ENCODE measurements around the gene ARHGAP15.

GRCh38 chr2:143564419-143564818, 435.2 kb downstream of the ARHGAP15 start:
- TF ChIP-seq RFX5 (IDR thresholded peaks at IDR 0.05) = no peak
- TF ChIP-seq HMGXB4 (CRISPR knock-in tag; IDR thresholded peaks at IDR 0.05; ENCODE audit: borderline replicate concordance) = no peak

Measured in A549 (cell line).